Esophagus muscularis mucosa (tissue), 3 donors: ENCODE results near the gene GNB5.

ENCODE experiments used
- CTCF ChIP-seq, 3 experiments: fragments of 200-600 bp in 2 of 3; fragments of 450-650 bp in 1 of 3; sonication (generic) in 2 of 3; IDR thresholded peaks; one replicate each; pipeline ENCODE4 v1.5.1; 2017 to 2019; ENCODE audit warnings: antibody characterized with exemption in 3 of 3, mild to moderate bottlenecking in 2 of 3, moderate library complexity in 1 of 3
- POLR2A ChIP-seq: fragments of 450-650 bp; IDR thresholded peaks from one replicate; pipeline ENCODE4 v1.6.1; 2017; ENCODE audit warnings: antibody characterized with exemption, moderate library complexity, mild to moderate bottlenecking, low read depth
- POLR2AphosphoS5 ChIP-seq, 2 donors: sonication (generic); formaldehyde crosslinking; IDR thresholded peaks; one replicate each; pipeline ENCODE4 v1.6.1; 2017; ENCODE audit warnings: antibody characterized with exemption in 2 of 2

GRCh38 chr15:52144656-52145178 is 46.5 kb downstream of the GNB5 start:
- TF ChIP-seq POLR2AphosphoS5 (IDR thresholded peaks at IDR 0.05): no peak
- no peak for TF ChIP-seq CTCF (IDR thresholded peaks at IDR 0.05)
- no peak for TF ChIP-seq POLR2A
